ENCODE data around the gene FGD5.

Gene FGD5

DNA sequence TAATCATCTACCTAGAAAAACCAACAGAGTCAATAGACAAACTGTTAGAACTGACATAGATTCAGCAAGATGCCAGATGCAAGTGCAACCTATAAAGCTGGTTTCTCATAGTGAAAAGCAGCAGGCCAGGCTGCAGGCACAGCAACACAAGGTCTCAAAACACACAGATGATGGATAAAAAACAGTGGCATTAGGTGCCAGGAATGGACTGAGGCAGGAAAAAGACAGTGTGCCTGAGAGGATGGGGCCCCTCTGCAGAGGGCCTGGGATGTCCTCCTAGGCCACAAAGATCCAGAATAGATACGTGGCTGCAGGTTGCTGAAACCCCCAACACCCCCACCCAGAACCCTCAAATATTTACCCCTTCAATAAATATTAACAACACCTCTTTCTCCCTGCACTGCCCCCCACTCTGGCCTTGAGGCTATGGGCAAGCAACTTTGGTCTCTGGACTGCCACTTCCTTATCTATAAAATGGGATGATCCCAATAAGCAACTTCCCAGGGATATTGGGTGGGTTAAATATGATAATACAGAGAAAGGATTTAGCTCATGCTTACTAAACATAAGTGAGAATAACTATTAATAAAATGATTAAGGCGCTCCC, 35.2 kb upstream of the FGD5 start:
- no peak overlapping the region for H2AFZ ChIP-seq (ENCODE audit: low read length)

DNA sequence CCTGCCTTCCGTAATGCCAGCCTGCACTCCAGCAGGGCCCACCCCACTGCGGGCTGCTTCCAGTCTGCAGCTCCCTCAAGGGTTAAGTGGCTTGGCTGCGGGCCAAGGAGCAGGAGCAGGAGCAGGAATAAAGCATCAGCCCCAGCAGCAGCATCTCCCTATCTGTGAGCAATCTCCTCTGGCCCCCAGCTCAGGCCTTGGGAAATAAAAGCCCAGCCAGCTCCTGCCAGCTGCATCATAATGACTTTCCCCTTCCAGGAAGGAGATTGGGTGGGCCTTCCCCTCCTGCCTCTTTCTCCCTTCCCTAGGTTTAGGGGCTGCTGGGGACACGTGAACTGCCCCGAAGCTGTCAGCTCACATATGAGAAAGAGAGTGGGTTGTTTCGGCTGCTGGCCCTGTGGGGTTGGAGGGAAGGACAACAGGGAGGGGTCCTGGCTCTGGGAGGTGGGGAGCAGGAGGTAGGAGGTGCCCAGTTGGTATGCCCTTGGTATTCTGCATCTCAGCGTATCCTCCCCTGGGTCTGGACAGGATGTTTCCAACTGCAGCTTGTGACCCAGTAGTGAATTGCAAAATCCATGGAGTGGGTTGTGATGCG, 34.6 kb upstream of the FGD5 start:
- H3K4me3 ChIP-seq (ENCODE audit: low read depth, low read length, poor library complexity, severe bottlenecking) = no peak overlapping the region
- no peak for TF ChIP-seq EZH2 (IDR thresholded peaks at IDR 0.05; ENCODE audit: borderline replicate concordance, low read length)
- TF ChIP-seq, protein P1, sequence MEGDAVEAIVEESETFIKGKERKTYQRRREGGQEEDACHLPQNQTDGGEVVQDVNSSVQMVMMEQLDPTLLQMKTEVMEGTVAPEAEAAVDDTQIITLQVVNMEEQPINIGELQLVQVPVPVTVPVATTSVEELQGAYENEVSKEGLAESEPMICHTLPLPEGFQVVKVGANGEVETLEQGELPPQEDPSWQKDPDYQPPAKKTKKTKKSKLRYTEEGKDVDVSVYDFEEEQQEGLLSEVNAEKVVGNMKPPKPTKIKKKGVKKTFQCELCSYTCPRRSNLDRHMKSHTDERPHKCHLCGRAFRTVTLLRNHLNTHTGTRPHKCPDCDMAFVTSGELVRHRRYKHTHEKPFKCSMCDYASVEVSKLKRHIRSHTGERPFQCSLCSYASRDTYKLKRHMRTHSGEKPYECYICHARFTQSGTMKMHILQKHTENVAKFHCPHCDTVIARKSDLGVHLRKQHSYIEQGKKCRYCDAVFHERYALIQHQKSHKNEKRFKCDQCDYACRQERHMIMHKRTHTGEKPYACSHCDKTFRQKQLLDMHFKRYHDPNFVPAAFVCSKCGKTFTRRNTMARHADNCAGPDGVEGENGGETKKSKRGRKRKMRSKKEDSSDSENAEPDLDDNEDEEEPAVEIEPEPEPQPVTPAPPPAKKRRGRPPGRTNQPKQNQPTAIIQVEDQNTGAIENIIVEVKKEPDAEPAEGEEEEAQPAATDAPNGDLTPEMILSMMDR (IDR thresholded peaks at IDR 0.05; ENCODE audit: low read length) = no peak
- H3K4me1 ChIP-seq (ENCODE audit: insufficient read depth, low read length, severe bottlenecking) = peaks cover 7% of the 10 kb centered on the region
- H3F3A ChIP-seq (ENCODE audit: insufficient read depth, low read length) = no peaks in the 10 kb centered on the region
- H3K27ac ChIP-seq (ENCODE audit: low read depth, low read length, poor library complexity, severe bottlenecking) = no peak overlapping the region
- H3K9me3 ChIP-seq (ENCODE audit: low read length) = no peaks in the 10 kb centered on the region
- H3K9ac ChIP-seq (ENCODE audit: low read length) = no peak overlapping the region
- no peaks in the 10 kb centered on the region for H3K79me2 ChIP-seq (ENCODE audit: insufficient read depth, low read length)
- no peak overlapping the region for H3K4me2 ChIP-seq (ENCODE audit: low read length)
- H4K20me1 ChIP-seq (ENCODE audit: insufficient read depth, low read length) = no peaks in the 10 kb centered on the region
- no peaks in the 10 kb centered on the region for H3K9me2 ChIP-seq (ENCODE audit: low read depth, low read length)
- H2AFZ ChIP-seq (ENCODE audit: low read length) = no peak overlapping the region
- H3K27me3 ChIP-seq (ENCODE audit: insufficient read depth, low read length) = peaks cover 6% of the 10 kb centered on the region; the same call in 1 of the 2 replicates
- no peaks in the 10 kb centered on the region for H3K36me3 ChIP-seq (ENCODE audit: insufficient read depth, low read length)

More for the DNA sequence above, 35.2 kb upstream of the FGD5 start:
- H3K9ac ChIP-seq (ENCODE audit: low read length) = no peak overlapping the region
- H3K36me3 ChIP-seq (ENCODE audit: insufficient read depth, low read length) = no peaks in the 10 kb centered on the region
- 0 out of 2 replicates have a peak, but pooled peaks cover 2% of the 10 kb centered on the region for H3K9me3 ChIP-seq (ENCODE audit: low read length)
- peaks cover 6% of the 10 kb centered on the region; the same call in 1 of the 2 replicates for H3K27me3 ChIP-seq (ENCODE audit: insufficient read depth, low read length)
- peaks cover 5% of the 10 kb centered on the region for H3K4me1 ChIP-seq (ENCODE audit: insufficient read depth, low read length, severe bottlenecking)
- no peak for TF ChIP-seq EZH2 (IDR thresholded peaks at IDR 0.05; ENCODE audit: borderline replicate concordance, low read length)
- TF ChIP-seq, protein P1 (IDR thresholded peaks at IDR 0.05; ENCODE audit: low read length) = no peak
- H3K4me2 ChIP-seq (ENCODE audit: low read length) = no peak overlapping the region
- no peaks in the 10 kb centered on the region for H3K79me2 ChIP-seq (ENCODE audit: insufficient read depth, low read length)
- no peak overlapping the region for H3K27ac ChIP-seq (ENCODE audit: low read depth, low read length, poor library complexity, severe bottlenecking)
- no peaks in the 10 kb centered on the region for H4K20me1 ChIP-seq (ENCODE audit: insufficient read depth, low read length)
- H3K9me2 ChIP-seq (ENCODE audit: low read depth, low read length) = no peaks in the 10 kb centered on the region
- H3K4me3 ChIP-seq (ENCODE audit: low read depth, low read length, poor library complexity, severe bottlenecking) = no peak overlapping the region
- H3F3A ChIP-seq (ENCODE audit: insufficient read depth, low read length) = no peaks in the 10 kb centered on the region

DNA sequence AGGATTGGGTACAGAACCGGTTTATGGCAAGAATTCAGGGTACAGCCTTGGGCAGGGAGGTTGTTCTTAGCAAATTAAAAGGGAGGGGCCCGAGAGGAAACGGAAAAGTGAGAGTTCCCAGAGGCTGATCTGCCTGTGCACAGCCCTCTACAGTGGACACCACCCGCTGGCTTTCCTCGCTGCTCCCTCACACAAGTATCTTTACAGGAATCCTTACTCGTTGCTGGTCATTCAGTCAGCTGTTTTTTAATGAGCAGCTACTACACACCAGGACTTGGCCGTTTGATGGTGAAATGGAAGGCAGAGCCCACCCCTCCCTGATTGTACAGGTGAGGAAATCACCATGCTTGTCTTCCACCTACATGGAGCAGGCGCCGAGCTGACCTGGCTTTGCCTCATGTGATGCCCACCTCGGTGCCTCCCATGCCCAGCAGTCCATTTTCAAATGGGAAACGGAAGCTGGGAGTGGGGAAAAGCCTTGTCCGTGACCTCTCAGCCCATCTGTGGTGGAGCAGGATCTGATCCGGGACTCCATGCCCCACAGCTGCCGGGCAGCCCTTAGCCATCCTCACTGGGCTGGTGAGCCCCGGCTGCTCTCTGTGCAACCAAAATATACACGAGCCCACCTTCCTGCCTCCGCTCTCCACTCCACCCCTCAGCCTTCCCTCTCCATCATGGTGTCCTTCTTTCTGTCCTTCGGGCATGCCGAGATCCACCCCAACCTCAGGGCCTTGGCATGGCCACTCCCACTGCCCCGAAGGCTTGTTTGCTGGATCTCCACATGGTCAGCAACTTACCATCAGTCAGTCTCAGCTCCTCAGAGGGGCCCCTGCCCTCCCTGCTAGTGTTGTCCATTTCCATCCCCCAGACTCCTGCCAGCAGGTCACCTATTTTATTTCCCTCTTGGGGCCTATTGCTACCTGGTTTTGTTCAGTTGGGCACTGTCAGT, 33.3 kb upstream of the FGD5 start:
- H3K9me2 ChIP-seq (ENCODE audit: low read depth, low read length) = no peaks in the 10 kb centered on the region
- no peaks in the 10 kb centered on the region for H4K20me1 ChIP-seq (ENCODE audit: insufficient read depth, low read length)
- H3K9ac ChIP-seq (ENCODE audit: low read length) = no peak overlapping the region
- peaks cover 8% of the 10 kb centered on the region for H3K4me1 ChIP-seq (ENCODE audit: insufficient read depth, low read length, severe bottlenecking)
- H2AFZ ChIP-seq (ENCODE audit: low read length) = no peak overlapping the region
- H3K9me3 ChIP-seq (ENCODE audit: low read length) = no peaks in the 10 kb centered on the region
- H3K4me3 ChIP-seq (ENCODE audit: low read depth, low read length, poor library complexity, severe bottlenecking) = no peak overlapping the region
- no peaks in the 10 kb centered on the region for H3K36me3 ChIP-seq (ENCODE audit: insufficient read depth, low read length)
- no peaks in the 10 kb centered on the region for H3K79me2 ChIP-seq (ENCODE audit: insufficient read depth, low read length)
- H3K27me3 ChIP-seq (ENCODE audit: insufficient read depth, low read length) = peaks cover 6% of the 10 kb centered on the region; the same call in 1 of the 2 replicates
- TF ChIP-seq EZH2 (IDR thresholded peaks at IDR 0.05; ENCODE audit: borderline replicate concordance, low read length) = no peak
- TF ChIP-seq, protein P1 (IDR thresholded peaks at IDR 0.05; ENCODE audit: low read length) = no peak
- H3K27ac ChIP-seq (ENCODE audit: low read depth, low read length, poor library complexity, severe bottlenecking) = no peak overlapping the region
- no peak overlapping the region for H3K4me2 ChIP-seq (ENCODE audit: low read length)
- no peaks in the 10 kb centered on the region for H3F3A ChIP-seq (ENCODE audit: insufficient read depth, low read length)
